GM18511 (cell line): ENCODE results near the gene OTOGL.

ENCODE experiments used
- ATAC-seq: cut with Tn5 transposase; IDR thresholded peaks from one replicate; pipeline ENCODE4 v1.9.1; 2021; ENCODE audit warnings: mild to moderate bottlenecking, moderate library complexity; ENCODE audit not compliant: unreplicated experiment

The OTOGL gene

DNA sequence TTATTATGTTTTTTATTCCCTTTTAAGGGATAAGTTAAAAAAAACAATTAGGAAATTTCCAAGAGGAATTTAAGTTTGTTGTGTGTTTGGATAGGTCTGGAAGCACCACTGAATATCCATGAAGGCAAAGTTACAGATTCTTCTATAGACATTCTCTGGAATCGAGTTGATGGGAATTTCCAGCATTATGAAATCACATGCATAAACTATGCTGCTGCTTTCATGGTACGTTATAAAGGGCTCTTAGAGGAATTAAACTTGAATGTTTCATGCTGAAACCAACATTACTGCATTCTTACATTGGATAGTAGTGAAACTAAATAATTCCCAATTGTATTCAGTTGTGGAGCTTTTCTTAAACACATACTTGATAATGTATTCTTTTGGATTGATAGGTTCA is 323.2 kb downstream of the OTOGL start:
- no peak for ATAC-seq
